Activated CD4-positive, alpha-beta T cell treated with anti-CD3 and anti-CD28 coated beads for 36 hours (primary cell): ENCODE measurements around the gene PLCB4. TPM values are rescaled to one million over a fixed set of nuclear protein-coding genes. Genes with fewer than 3 reads are reported as not detected.

Experiments
- ATAC-seq: fragments of 200-7000 bp; cut with Tn5 transposase; one replicate; pipeline ENCODE4 v1.10.0; 2021; ENCODE audit warnings: mild to moderate bottlenecking, moderate library complexity
- CTCF ChIA-PET: fragments of 350-600 bp; sonication (Branson Sonifier 250); formaldehyde crosslinking; loops from one replicate; lab custom pipeline; 2021; ENCODE audit warnings: antibody characterized with exemption; lab: Charles Lee
- POLR2A ChIA-PET: fragments of 350-600 bp; sonication (Branson Sonifier 250); formaldehyde crosslinking; loops from one replicate; lab custom pipeline; 2021; ENCODE audit warnings: antibody characterized with exemption, inconsistent platforms; lab: Charles Lee
- DNase-seq: peaks from one replicate; pipeline ENCODE4 v3.0.0-alpha.2; 2020
- H3K27ac Mint-ChIP-seq: one replicate; pipeline ENCODE4 v1.8.0; 2021; ENCODE audit warnings: mixed read lengths
- H3K27me3 Mint-ChIP-seq: one replicate; pipeline ENCODE4 v1.8.0; 2021; ENCODE audit warnings: mixed read lengths
- H3K36me3 Mint-ChIP-seq: one replicate; pipeline ENCODE4 v1.8.0; 2021; ENCODE audit warnings: low read depth, mixed read lengths
- H3K4me1 Mint-ChIP-seq: one replicate; pipeline ENCODE4 v1.8.0; 2021; ENCODE audit warnings: mixed read lengths
- H3K4me3 Mint-ChIP-seq: one replicate; pipeline ENCODE4 v1.8.0; 2021; ENCODE audit warnings: mild to moderate bottlenecking, moderate library complexity, mixed read lengths
- H3K9me3 Mint-ChIP-seq: one replicate; pipeline ENCODE4 v1.8.0; 2021; ENCODE audit warnings: low read depth, mixed read lengths
- intact Hi-C, 2 experiments: fragments of 100-400 bp; cut with DNase I in 1 of 2; cut with micrococcal nuclease in 1 of 2; formaldehyde crosslinking; loops; one replicate each; pipeline versions ENCODE4 v1.14.2 to v1.15.1; 2022 to 2024; cut with DNase I, micrococcal nuclease
- total RNA-seq, 2 experiments: library from RNA; stranded (reverse); gene quantifications; one replicate each; pipeline ENCODE4 v1.2.3, GENCODE V29; 2021

The PLCB4 gene
- total RNA-seq, 2 experiments from 2014 or later, result 0.02 TPM; not detected in 1

DNA sequence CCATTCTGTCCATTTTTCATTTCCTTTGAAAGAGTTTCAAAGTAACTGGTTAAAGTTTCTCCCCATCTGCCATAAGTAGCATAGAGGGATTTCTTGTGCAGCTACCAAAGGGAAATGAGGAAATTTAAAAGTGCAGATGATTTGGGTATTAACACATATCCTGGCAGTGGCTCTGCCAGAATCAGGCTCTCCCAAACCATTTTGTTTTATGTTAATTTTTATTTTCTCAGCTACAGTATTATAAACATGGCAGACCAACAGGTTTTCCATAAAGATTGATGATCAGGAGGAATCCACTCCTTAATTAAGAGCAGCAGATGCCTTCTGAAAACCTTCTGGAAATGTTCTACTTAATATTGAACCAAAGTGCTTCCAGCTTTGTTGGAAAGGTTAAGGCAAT, 13.9 kb downstream of the PLCB4 start:
- H3K27ac Mint-ChIP-seq, result no peak overlapping the region
- intact Hi-C loops, result no loop called here
- POLR2A ChIA-PET, result no interaction called here
- H3K36me3 Mint-ChIP-seq, result no peaks in the 10 kb centered on the region
- no peaks in the 10 kb centered on the region for H3K27me3 Mint-ChIP-seq
- ATAC-seq (no peak), DNase-seq (no peak)
- CTCF ChIA-PET, result no interaction called here
- no peaks in the 10 kb centered on the region for H3K9me3 Mint-ChIP-seq
- H3K4me1 Mint-ChIP-seq, result no peaks in the 10 kb centered on the region
- H3K4me3 Mint-ChIP-seq, result no peak overlapping the region

DNA sequence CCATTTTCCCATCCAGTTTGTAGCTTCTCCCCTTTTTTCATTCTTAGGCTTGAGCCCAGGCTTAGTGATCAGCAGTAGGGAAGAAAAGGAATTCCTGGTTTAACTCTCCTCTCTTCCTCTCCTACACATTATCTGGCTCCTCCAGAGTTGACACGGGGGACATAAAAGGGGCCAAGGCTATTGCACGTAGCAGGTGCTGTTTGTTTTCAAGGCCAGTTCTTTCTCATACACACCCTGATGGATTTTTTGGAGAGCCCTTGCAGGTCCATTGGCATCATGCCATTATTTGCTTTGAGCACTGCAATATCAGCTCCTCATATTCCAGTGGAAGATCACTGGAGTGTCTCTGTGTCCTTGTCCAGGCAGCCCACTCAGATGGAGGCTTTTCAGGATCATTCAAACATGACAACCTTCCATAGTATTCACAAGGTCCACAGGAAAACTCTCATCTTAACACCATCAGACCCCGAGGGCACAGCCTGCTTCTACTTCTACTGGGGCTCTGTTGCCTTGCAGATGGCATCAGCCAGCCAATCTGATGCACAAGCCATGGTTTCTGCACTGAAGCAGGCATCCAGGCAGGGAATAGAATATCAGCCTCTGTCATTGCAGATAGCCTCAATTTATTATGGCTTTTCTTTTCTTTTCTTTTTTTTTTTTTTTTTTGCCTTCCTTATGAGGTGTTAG, 18.8 kb downstream of the PLCB4 start:
- intact Hi-C loops, result no loop called here
- no peaks in the 10 kb centered on the region for H3K9me3 Mint-ChIP-seq
- ChIA-PET POLR2A (no interaction called here), CTCF (no interaction called here)
- no peaks in the 10 kb centered on the region for H3K4me1 Mint-ChIP-seq
- ATAC-seq (no peak), DNase-seq (no peak)
- H3K4me3 Mint-ChIP-seq, result no peak overlapping the region
- no peaks in the 10 kb centered on the region for H3K27me3 Mint-ChIP-seq
- no peak overlapping the region for H3K27ac Mint-ChIP-seq
- H3K36me3 Mint-ChIP-seq, result no peaks in the 10 kb centered on the region

DNA sequence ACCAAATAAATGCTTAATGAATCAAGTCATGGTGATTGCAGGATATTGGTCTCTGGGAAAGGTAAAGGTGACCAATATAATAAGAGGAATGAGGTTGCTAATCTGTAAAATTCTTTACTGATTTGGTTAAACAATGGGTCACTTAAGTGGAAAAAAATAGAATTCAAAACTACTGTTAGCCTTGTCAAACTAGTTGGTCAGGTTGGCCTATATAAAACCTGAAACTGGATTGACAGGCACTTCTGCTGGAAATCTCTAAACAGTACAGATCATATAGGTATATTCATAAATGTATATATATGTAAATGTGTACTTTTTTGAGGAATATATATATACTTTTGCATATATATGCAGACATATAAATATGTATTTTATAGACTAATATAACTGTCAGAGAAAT, 19.7 kb downstream of the PLCB4 start:
- ChIA-PET POLR2A (no interaction called here), CTCF (no interaction called here)
- DNase-seq (no peak), ATAC-seq (no peak)
- Mint-ChIP-seq H3K4me1 (no peaks in the 10 kb centered on the region), H3K9me3 (no peaks in the 10 kb centered on the region), H3K4me3 (no peak overlapping the region), H3K27me3 (no peaks in the 10 kb centered on the region), H3K36me3 (no peaks in the 10 kb centered on the region), H3K27ac (no peak overlapping the region)
- intact Hi-C loops, result no loop called here

- ChIA-PET POLR2A (no interaction called here), CTCF (no interaction called here)
- Mint-ChIP-seq H3K27ac (no peak overlapping the region), H3K4me3 (no peak overlapping the region), H3K9me3 (no peaks in the 10 kb centered on the region), H3K36me3 (no peaks in the 10 kb centered on the region), H3K27me3 (no peaks in the 10 kb centered on the region), H3K4me1 (no peaks in the 10 kb centered on the region)
- DNase-seq (no peak), ATAC-seq (no peak)
- intact Hi-C loops, result no loop called here
These were observed 23.2 kb downstream of the PLCB4 start for GRCh38 chr20:9092113-9092512.

- Mint-ChIP-seq H3K4me1 (no peaks in the 10 kb centered on the region), H3K9me3 (no peaks in the 10 kb centered on the region), H3K27ac (no peak overlapping the region), H3K4me3 (no peak overlapping the region), H3K36me3 (no peaks in the 10 kb centered on the region), H3K27me3 (no peaks in the 10 kb centered on the region)
- no peak for ATAC-seq
- ChIA-PET CTCF (no interaction called here), POLR2A (no interaction called here)
- intact Hi-C loops, result no loop called here
- no peak for DNase-seq
These were observed 23.8 kb downstream of the PLCB4 start for GRCh38 chr20:9092655-9093054.

DNA sequence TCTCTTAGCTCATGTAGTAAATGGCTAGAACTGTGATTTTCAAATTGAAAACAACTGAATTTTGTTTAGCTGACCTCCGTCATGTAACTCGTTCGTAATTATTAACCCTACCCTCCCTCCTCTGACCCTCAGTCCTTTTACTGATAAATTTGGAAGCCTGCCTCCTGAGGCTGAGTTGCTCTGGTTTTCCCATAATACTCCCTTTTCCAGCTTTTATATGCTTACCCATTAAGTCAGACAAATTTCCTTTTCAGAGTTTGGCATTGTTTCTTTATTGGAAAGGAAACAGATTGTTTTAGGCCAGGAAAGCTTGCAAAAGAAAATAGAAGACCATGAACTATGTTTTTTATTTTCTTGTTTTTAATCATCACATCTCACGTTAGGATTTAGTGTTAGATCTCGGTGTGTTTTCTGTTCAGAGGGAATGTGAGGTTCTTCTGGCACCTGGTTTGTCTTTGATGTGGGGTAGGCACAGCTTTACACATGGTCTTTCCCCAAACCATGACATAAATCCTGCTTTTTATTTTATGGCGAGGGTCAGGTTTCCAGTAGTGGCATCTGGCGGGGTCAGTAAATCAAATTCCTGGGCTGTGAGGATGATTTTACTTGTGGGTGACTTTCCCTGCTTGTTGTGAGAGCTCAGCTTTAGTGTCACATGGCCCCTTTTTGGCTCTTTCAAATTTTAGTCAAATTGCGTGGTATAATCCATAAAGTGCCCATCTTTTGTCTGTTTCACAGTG, 24.5 kb downstream of the PLCB4 start:
- H3K4me3 Mint-ChIP-seq, result no peak overlapping the region
- no peaks in the 10 kb centered on the region for H3K27me3 Mint-ChIP-seq
- ChIA-PET CTCF (interaction anchor here (0.8 kb wide), 1 partner anchor 39 kb away, joined by 3 read pairs; no protein-coding TSS in a partner anchor), POLR2A (no interaction called here)
- ATAC-seq, result no peak
- DNase-seq, result no peak
- intact Hi-C loops, result no loop called here
- no peak overlapping the region for H3K27ac Mint-ChIP-seq
- no peaks in the 10 kb centered on the region for H3K4me1 Mint-ChIP-seq
- H3K9me3 Mint-ChIP-seq, result no peaks in the 10 kb centered on the region
- no peaks in the 10 kb centered on the region for H3K36me3 Mint-ChIP-seq

GRCh38 chr20:9099372-9099771, 30.5 kb downstream of the PLCB4 start:
- H3K27me3 Mint-ChIP-seq, result no peaks in the 10 kb centered on the region
- DNase-seq (no peak), ATAC-seq (no peak)
- H3K9me3 Mint-ChIP-seq, result no peaks in the 10 kb centered on the region
- intact Hi-C loops, result no loop called here
- no peak overlapping the region for H3K4me3 Mint-ChIP-seq
- POLR2A ChIA-PET, result no interaction called here
- no peaks in the 10 kb centered on the region for H3K36me3 Mint-ChIP-seq
- CTCF ChIA-PET, result no interaction called here
- H3K4me1 Mint-ChIP-seq, result no peaks in the 10 kb centered on the region
- no peak overlapping the region for H3K27ac Mint-ChIP-seq

GRCh38 chr20:9100691-9101090, 31.8 kb downstream of the PLCB4 start:
- H3K9me3 Mint-ChIP-seq, result no peaks in the 10 kb centered on the region
- no peak overlapping the region for H3K4me3 Mint-ChIP-seq
- DNase-seq, result no peak
- CTCF ChIA-PET, result no interaction called here
- no peak for ATAC-seq
- no peaks in the 10 kb centered on the region for H3K4me1 Mint-ChIP-seq
- no peaks in the 10 kb centered on the region for H3K36me3 Mint-ChIP-seq
- no peak overlapping the region for H3K27ac Mint-ChIP-seq
- no peaks in the 10 kb centered on the region for H3K27me3 Mint-ChIP-seq
- intact Hi-C loops, result no loop called here
- POLR2A ChIA-PET, result no interaction called here

GRCh38 chr20:9102456-9102855, 33.6 kb downstream of the PLCB4 start:
- Mint-ChIP-seq H3K4me1 (no peaks in the 10 kb centered on the region), H3K27me3 (no peaks in the 10 kb centered on the region), H3K4me3 (no peak overlapping the region), H3K36me3 (no peaks in the 10 kb centered on the region), H3K9me3 (no peaks in the 10 kb centered on the region), H3K27ac (no peak overlapping the region)
- intact Hi-C loops, result no loop called here
- ATAC-seq, result no peak
- DNase-seq, result no peak
- CTCF ChIA-PET, result no interaction called here
- POLR2A ChIA-PET, result no interaction called here

- Mint-ChIP-seq H3K4me3 (no peak overlapping the region), H3K9me3 (no peaks in the 10 kb centered on the region), H3K4me1 (no peaks in the 10 kb centered on the region), H3K36me3 (no peaks in the 10 kb centered on the region), H3K27ac (no peak overlapping the region), H3K27me3 (no peaks in the 10 kb centered on the region)
- ChIA-PET POLR2A (no interaction called here), CTCF (no interaction called here)
- ATAC-seq, result no peak
- no peak for DNase-seq
- intact Hi-C loops, result no loop called here
These were observed 35.1 kb downstream of the PLCB4 start for GRCh38 chr20:9103955-9104354.

DNA sequence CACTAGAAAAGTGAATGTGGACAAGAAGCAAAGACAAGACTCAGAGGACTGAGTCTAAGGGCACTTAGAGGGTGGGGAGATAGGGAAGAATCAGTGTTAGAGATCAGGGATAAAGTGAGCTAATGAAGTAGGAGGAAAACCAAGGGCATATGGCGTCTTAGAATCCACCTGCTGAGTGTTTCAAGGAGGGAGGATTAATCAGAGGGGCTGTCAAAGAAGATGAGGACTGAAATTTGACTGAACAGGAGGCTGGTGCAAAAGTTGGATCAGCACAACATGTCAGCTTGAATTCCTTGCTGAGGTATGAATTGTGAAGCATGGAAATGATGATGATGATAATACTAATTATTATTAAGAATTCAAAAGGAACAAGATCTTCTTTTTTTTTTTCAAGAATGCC, 39.4 kb downstream of the PLCB4 start:
- POLR2A ChIA-PET, result no interaction called here
- no peak overlapping the region for H3K27ac Mint-ChIP-seq
- H3K4me1 Mint-ChIP-seq, result no peaks in the 10 kb centered on the region
- DNase-seq (no peak), ATAC-seq (no peak)
- H3K27me3 Mint-ChIP-seq, result no peaks in the 10 kb centered on the region
- H3K9me3 Mint-ChIP-seq, result no peaks in the 10 kb centered on the region
- CTCF ChIA-PET, result no interaction called here
- no peak overlapping the region for H3K4me3 Mint-ChIP-seq
- H3K36me3 Mint-ChIP-seq, result no peaks in the 10 kb centered on the region
- intact Hi-C loops, result no loop called here

DNA sequence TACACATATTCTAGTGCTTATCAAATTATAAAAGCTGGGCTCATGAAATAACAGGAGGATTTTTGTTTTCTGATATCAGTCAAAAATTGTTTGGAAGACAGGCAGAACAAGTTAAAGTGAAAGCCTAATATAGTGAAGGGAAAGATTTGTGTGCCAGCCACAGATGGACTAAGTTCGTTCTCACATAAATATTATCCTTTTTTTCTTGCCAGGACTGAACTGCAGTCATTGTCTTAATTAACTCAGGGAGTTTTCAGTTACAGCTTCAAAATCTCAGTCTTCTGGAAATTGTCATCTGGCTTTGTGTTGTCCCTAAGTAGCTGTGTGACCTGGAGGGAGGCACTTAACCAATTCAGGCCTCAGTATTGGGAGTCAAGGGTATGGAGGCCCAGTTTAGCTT, 40.7 kb downstream of the PLCB4 start:
- Mint-ChIP-seq H3K27ac (no peak overlapping the region), H3K36me3 (no peaks in the 10 kb centered on the region)

More for the DNA sequence above, 40.7 kb downstream of the PLCB4 start:
- ChIA-PET POLR2A (no interaction called here), CTCF (no interaction called here)
- ATAC-seq, result no peak
- H3K4me1 Mint-ChIP-seq, result no peaks in the 10 kb centered on the region
- H3K9me3 Mint-ChIP-seq, result no peaks in the 10 kb centered on the region
- H3K4me3 Mint-ChIP-seq, result no peak overlapping the region
- intact Hi-C loops, result no loop called here
- no peak for DNase-seq
- H3K27me3 Mint-ChIP-seq, result no peaks in the 10 kb centered on the region
